Choroid plexus epithelial cell (primary cell): ENCODE data around the gene TAS2R41.
"Not testable (repeated sequence)": the region's sequence is repeated elsewhere in the genome, so short reads cannot be mapped to it uniquely, and the experiment has no call there.

Experiments
- DNase-seq: peaks from one replicate; pipeline ENCODE4 v3.0.0-alpha.2; 2010; ENCODE audit warnings: low read depth
- H3K4me3 ChIP-seq: 2 replicates; pipeline ENCODE4 v1.5.1; 2011; ENCODE audit warnings: low read depth, mild to moderate bottlenecking, control low read depth, low read length, moderate library complexity
- CTCF ChIP-seq: conservative IDR thresholded peaks from 2 replicates; pipeline ENCODE4 v1.5.1; 2011; ENCODE audit warnings: low read depth, mild to moderate bottlenecking, control low read depth, inconsistent platforms, low read length, moderate library complexity

Gene TAS2R41

GRCh38 chr7:143514487-143514886 is 36.8 kb downstream of the TAS2R41 start:
- TF ChIP-seq CTCF: no peak
- DNase-seq: no peak
- no peak overlapping the region for H3K4me3 ChIP-seq

GRCh38 chr7:143514995-143515735 is 37.5 kb downstream of the TAS2R41 start:
- no peak for TF ChIP-seq CTCF
- peak; percentile 43 for DNase-seq
- no peak overlapping the region for H3K4me3 ChIP-seq

GRCh38 chr7:143516981-143517380 is 39.3 kb downstream of the TAS2R41 start:
- no peak for TF ChIP-seq CTCF
- DNase-seq: no peak
- H3K4me3 ChIP-seq: no peak overlapping the region

GRCh38 chr7:143518521-143518920 is 40.8 kb downstream of the TAS2R41 start:
- H3K4me3 ChIP-seq: no peak overlapping the region
- no peak for TF ChIP-seq CTCF
- peak; percentile 74 for DNase-seq

- no peak for TF ChIP-seq CTCF
- no peak overlapping the region for H3K4me3 ChIP-seq
- no peak for DNase-seq
These were observed 41.3 kb downstream of the TAS2R41 start for GRCh38 chr7:143518941-143519340.

GRCh38 chr7:143519411-143520131 is 41.9 kb downstream of the TAS2R41 start:
- H3K4me3 ChIP-seq: peak overlapping the region; percentile 25
- TF ChIP-seq CTCF: no peak
- DNase-seq: peak; percentile 96

- DNase-seq, H3K4me3 ChIP-seq: not testable (repeated sequence)
These were observed 44.7 kb downstream of the TAS2R41 start for GRCh38 chr7:143522309-143522916.
